GM12801 (cell line): ENCODE measurements around the gene TMEM38B.

Source experiments
- CTCF ChIP-seq: IDR thresholded peaks from one replicate; pipeline ENCODE4 v1.5.1; 2011; ENCODE audit warnings: control low read depth; ENCODE audit not compliant: insufficient read length; ENCODE audit errors: extremely low read depth

The TMEM38B gene

GRCh38 chr9:105661011-105661410, 33.3 kb upstream of the TMEM38B start:
- TF ChIP-seq CTCF, result no peak

- TF ChIP-seq CTCF, result no peak
Observed at GRCh38 chr9:105662184-105663104, 31.9 kb upstream of the TMEM38B start, which contains the start of gene TAL2. Gene TAL2, plus strand, starts transcription at chr9:105662457. Its CDS starts 40 bp downstream, at chr9:105662497.

- no peak for TF ChIP-seq CTCF
Observed at GRCh38 chr9:105663914-105664313, 30.4 kb upstream of the TMEM38B start.

DNA sequence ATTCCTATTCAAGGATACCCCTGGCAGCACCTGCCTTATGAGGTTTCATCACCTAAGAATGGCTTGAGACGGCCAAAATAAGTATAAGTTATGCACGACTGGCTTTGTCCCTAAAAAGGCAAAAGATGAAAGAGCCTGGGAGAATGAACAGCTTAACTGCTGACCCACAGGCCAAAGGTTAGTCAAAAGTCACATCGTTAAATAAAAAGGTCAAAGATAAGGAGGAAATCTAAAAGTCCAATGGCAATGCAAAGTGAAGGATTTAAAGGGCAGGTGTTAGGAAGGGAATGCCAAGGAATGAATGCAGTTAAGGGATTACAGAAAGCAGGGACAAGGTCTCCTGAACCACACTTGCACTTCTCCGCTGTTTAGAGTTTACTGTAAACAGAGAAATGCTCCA, 26.5 kb upstream of the TMEM38B start:
- no peak for TF ChIP-seq CTCF

DNA sequence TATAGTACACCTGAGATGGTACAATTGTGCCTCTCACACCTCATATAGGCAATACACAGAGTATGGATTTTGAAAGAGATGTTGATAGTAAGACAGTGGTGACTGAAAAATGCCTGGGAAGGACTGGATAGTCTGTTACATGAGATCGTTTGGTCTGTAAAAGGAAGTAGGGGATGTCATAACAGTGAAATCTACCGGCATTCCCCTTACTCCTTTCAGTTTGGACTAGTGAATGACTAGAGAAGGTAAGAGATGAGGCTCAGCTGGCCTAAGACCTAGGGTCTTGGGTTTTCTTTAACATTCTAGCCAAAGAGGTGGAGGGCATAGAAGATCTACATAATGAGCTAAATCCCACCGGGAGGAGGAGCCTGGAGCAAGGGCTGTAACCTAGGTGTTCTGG, 24.0 kb upstream of the TMEM38B start:
- no peak for TF ChIP-seq CTCF

- TF ChIP-seq CTCF, result no peak
Observed at GRCh38 chr9:105670775-105671174, 23.6 kb upstream of the TMEM38B start.

DNA sequence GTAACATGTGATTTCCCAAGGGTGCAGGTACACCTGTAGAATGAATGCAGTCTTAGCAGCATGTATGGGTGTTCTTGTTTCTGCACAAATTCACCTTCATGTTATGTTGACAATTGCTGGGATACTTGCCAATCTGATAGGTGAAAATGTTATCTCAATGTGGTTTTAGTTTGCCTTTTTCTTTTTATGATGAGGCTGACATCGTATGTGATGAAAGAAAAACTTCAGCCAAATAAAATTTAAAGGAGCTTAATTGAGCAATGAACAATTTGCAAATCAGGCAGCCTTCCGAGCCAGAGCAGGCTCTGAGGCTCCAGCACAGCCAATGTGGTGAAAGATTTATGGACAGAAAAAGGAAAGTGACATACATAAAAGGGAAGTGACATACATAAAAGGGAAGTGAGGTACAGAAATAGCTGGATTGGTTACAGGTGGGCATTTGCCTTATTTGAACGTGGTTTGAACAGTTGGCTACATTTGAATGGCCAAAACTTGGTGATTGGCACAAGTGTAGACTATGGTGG, 21.6 kb upstream of the TMEM38B start:
- no peak for TF ChIP-seq CTCF
